ENCODE results near the gene GLIPR2.

The GLIPR2 gene

GRCh38 chr9:36146651-36147050, 10.1 kb downstream of the GLIPR2 start:
- Histone ChIP-seq H3K9me3 (ENCODE audit: insufficient read depth, low read depth, low read length) (peaks cover 2% of the 10 kb centered on the region; the same call in 1 of the 2 replicates), H3K9ac (ENCODE audit: low read depth, low read length) (no peak overlapping the region), H3K4me1 (ENCODE audit: insufficient read depth, low read length) (no peaks in the 10 kb centered on the region), H3K27me3 (ENCODE audit: insufficient read depth, low read length) (no peaks in the 10 kb centered on the region), H3K4me3 (ENCODE audit: low read length) (no peak overlapping the region), H3K27ac (ENCODE audit: low read depth, low read length) (no peak overlapping the region), H3K36me3 (ENCODE audit: insufficient read depth, low read length) (no peaks in the 10 kb centered on the region)
- 89% methylated on average over 10 of the region's 10 CpGs for WGBS

DNA sequence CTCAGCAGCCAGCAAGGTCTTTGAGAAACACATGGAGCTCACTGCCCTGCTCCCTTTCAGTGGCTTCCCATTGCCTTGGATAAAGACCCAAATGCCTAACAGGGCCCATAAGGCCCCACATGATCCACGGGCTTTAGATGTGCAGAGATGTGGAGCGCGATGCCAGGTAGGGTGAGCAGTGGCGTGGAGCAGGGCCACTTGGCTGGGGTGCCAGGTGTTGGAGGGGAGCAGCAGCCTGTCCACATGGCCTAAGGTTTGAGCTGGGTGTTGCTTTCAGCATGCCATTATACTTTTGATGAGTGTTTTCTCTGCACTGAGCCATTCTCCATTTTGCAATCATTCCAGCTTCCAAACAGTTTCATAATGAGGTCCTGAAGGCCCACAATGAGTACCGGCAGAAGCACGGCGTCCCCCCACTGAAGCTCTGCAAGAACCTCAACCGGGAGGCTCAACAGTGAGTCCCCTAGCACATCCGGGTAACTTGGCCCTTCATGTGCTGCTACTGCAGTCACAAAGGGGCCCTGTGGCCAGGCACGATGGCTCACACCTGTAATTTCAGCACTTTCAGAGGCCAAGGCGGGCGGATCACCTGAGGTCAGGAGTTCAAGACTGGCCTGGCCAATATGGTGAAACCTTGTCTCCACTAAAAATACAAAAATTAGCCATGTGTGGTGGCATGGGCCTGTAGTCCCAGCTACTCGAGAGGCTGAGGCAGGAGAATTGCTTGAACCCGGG, 11.1 kb downstream of the GLIPR2 start:
- H3K9ac ChIP-seq (ENCODE audit: low read depth, low read length) = no peak overlapping the region
- no peak overlapping the region for H3K27ac ChIP-seq (ENCODE audit: low read depth, low read length)
- H3K27me3 ChIP-seq (ENCODE audit: insufficient read depth, low read length) = no peaks in the 10 kb centered on the region
- WGBS = 95% methylated on average over 14 of the region's 14 CpGs
- H3K36me3 ChIP-seq (ENCODE audit: insufficient read depth, low read length) = no peaks in the 10 kb centered on the region
- no peaks in the 10 kb centered on the region for H3K4me1 ChIP-seq (ENCODE audit: insufficient read depth, low read length)
- peaks cover 2% of the 10 kb centered on the region; the same call in 1 of the 2 replicates for H3K9me3 ChIP-seq (ENCODE audit: insufficient read depth, low read depth, low read length)
- H3K4me3 ChIP-seq (ENCODE audit: low read length) = no peak overlapping the region

DNA sequence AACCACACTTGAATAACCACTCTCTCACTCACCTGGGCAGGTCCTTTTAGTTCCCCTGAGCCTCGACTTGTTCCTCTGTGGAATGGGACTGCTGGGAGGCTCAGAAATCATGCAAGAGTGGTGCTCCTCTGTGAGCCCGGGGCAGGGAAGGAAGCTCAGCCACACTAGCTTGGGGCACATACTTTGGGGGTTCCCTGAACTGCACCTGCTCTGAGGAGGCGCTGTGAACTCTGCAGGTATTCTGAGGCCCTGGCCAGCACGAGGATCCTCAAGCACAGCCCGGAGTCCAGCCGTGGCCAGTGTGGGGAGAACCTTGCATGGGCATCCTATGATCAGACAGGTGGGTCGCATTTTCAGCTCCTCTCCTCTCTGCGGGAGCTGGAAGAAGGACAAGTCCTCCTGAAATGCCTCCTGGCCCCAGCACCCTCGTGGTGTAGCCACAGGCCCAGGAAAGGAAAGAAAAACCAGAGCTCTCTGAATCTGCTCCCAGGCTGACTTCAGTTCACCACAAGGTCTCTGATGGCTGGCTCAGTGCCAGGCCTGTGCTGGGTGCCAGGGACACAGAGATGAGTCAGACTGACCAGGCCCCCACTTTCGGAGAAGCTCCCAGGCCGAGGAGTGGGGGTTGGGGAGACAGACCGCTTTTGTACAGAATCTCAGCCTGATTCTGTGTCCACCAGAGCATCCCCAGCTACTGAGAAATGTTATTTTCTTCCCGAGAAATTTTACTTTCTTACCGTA, 11.9 kb downstream of the GLIPR2 start:
- Histone ChIP-seq H3K9me3 (ENCODE audit: insufficient read depth, low read depth, low read length) (peaks cover 2% of the 10 kb centered on the region; the same call in 1 of the 2 replicates), H3K36me3 (ENCODE audit: insufficient read depth, low read length) (no peaks in the 10 kb centered on the region), H3K4me3 (ENCODE audit: low read length) (no peak overlapping the region), H3K4me1 (ENCODE audit: insufficient read depth, low read length) (no peaks in the 10 kb centered on the region), H3K9ac (ENCODE audit: low read depth, low read length) (no peak overlapping the region), H3K27ac (ENCODE audit: low read depth, low read length) (no peak overlapping the region), H3K27me3 (ENCODE audit: insufficient read depth, low read length) (no peaks in the 10 kb centered on the region)
- 91% methylated on average over 14 of the region's 14 CpGs for WGBS

GRCh38 chr9:36149197-36149596, 12.7 kb downstream of the GLIPR2 start:
- Histone ChIP-seq H3K4me3 (ENCODE audit: low read length) (no peak overlapping the region), H3K27ac (ENCODE audit: low read depth, low read length) (no peak overlapping the region), H3K36me3 (ENCODE audit: insufficient read depth, low read length) (no peaks in the 10 kb centered on the region), H3K4me1 (ENCODE audit: insufficient read depth, low read length) (no peaks in the 10 kb centered on the region), H3K9me3 (ENCODE audit: insufficient read depth, low read depth, low read length) (peaks cover 2% of the 10 kb centered on the region; the same call in 1 of the 2 replicates), H3K27me3 (ENCODE audit: insufficient read depth, low read length) (no peaks in the 10 kb centered on the region), H3K9ac (ENCODE audit: low read depth, low read length) (no peak overlapping the region)
- 76% methylated on average over 4 of the region's 4 CpGs for WGBS

DNA sequence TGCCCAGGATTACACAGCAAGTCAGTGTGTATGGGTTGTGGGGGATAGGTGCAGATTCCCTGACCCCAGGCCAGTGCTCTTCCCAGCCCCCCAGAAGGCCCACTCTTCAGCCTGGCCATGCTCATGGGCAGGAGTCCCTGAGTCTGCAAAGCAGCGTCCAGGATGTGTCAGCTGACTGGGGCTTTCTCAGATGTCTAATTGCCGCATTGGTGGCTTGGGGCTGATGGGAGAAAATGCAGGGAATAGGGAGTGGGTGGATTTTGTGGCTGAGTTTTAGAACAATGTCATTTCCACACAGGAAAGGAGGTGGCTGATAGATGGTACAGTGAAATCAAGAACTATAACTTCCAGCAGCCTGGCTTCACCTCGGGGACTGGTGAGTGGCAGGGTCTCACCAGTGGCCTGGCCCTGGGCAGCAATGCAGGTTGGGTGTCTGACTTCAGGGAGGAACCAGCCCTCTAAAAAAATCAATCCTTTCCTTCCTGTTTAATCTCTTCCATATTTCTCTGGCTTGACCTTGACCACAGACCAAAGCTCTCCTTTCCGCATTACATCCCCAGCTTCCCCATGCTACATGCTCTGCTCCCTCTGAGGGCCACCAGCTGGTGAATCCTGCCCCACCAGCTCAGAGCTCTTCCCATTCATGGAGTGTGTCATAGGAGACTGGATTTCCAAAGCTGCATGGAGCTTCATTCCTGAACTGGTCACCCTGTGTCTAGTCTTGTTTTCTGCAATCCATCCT, 14.2 kb downstream of the GLIPR2 start:
- H3K4me1 ChIP-seq (ENCODE audit: insufficient read depth, low read length) = no peaks in the 10 kb centered on the region
- no peak overlapping the region for H3K27ac ChIP-seq (ENCODE audit: low read depth, low read length)
- H3K4me3 ChIP-seq (ENCODE audit: low read length) = no peak overlapping the region
- H3K9me3 ChIP-seq (ENCODE audit: insufficient read depth, low read depth, low read length) = peaks cover 2% of the 10 kb centered on the region; the same call in 1 of the 2 replicates
- H3K36me3 ChIP-seq (ENCODE audit: insufficient read depth, low read length) = no peaks in the 10 kb centered on the region
- no peaks in the 10 kb centered on the region for H3K27me3 ChIP-seq (ENCODE audit: insufficient read depth, low read length)
- H3K9ac ChIP-seq (ENCODE audit: low read depth, low read length) = no peak overlapping the region
- WGBS = 92% methylated on average over 4 of the region's 4 CpGs

GRCh38 chr9:36151316-36152210, 15.0 kb downstream of the GLIPR2 start:
- H3K27me3 ChIP-seq (ENCODE audit: insufficient read depth, low read length) = no peaks in the 10 kb centered on the region
- no peak overlapping the region for H3K9ac ChIP-seq (ENCODE audit: low read depth, low read length)
- no peaks in the 10 kb centered on the region for H3K4me1 ChIP-seq (ENCODE audit: insufficient read depth, low read length)
- no peak overlapping the region for H3K4me3 ChIP-seq (ENCODE audit: low read length)
- H3K27ac ChIP-seq (ENCODE audit: low read depth, low read length) = no peak overlapping the region
- peaks cover 5% of the 10 kb centered on the region for H3K9me3 ChIP-seq (ENCODE audit: insufficient read depth, low read depth, low read length)
- whole genome bisulfite sequencing = 84% methylated on average over 13 of the region's 14 CpGs
- H3K36me3 ChIP-seq (ENCODE audit: insufficient read depth, low read length) = peaks cover 2% of the 10 kb centered on the region; the same call in 1 of the 2 replicates

DNA sequence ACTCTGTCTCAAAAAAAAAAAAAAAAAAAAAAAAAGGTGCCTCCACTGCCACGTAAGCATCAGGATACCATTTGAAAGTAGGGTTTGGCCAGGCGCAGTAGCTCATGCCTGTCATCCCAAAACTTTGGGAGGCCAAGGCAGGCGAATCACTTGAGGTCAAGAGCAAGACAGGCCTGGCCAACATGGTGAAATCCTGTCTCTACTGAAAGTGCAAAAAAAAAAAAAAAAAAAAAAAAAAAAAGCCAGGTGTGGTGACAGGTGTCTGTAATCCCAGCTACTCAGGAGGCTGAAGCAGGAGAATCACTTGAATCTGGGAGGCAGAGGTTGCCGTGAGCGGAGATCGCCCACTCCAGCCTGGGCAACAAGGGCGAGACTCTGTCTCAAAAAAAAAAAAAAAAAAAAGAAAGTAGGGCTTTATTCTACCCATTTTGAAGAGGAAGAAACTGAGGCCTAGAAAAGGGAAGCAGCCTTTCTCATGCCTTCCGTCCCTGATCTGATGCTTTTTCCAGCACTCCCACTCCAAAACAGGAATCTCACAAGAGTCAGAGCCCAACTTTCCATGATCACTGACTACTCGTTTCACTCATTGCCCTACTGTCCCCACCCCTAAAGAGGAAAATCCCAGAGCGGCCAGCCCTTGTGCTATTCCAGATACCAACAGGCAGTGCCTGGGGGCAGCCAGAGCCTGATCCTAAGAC, 16.4 kb downstream of the GLIPR2 start:
- Histone ChIP-seq H3K9ac (ENCODE audit: low read depth, low read length) (no peak overlapping the region), H3K9me3 (ENCODE audit: insufficient read depth, low read depth, low read length) (peaks cover 8% of the 10 kb centered on the region), H3K27ac (ENCODE audit: low read depth, low read length) (no peak overlapping the region), H3K4me1 (ENCODE audit: insufficient read depth, low read length) (no peaks in the 10 kb centered on the region), H3K4me3 (ENCODE audit: low read length) (no peak overlapping the region), H3K27me3 (ENCODE audit: insufficient read depth, low read length) (no peaks in the 10 kb centered on the region), H3K36me3 (ENCODE audit: insufficient read depth, low read length) (peaks cover 3% of the 10 kb centered on the region; the same call in 1 of the 2 replicates)
- 85% methylated on average over 10 of the region's 10 CpGs for WGBS

DNA sequence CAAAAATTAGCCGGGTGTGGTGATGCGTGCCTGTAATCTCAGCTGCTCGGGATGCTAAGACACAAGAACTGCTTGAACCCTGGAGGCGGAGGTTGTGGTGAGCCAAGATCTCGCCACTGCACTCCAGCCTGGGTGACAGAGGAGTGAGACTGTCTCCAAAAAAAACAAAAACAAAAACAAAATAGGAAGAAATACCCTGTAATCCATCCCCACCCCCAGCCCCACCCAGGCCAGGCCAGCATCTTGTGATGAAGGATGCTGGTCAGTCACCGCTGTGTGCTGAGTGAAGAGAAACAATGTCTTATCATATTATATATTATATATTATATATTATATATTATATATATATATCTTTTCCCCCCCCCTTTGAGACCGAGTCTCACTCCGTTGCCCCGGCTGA, 17.2 kb downstream of the GLIPR2 start:
- no peak overlapping the region for H3K9ac ChIP-seq (ENCODE audit: low read depth, low read length)
- H3K27me3 ChIP-seq (ENCODE audit: insufficient read depth, low read length) = no peaks in the 10 kb centered on the region
- H3K27ac ChIP-seq (ENCODE audit: low read depth, low read length) = no peak overlapping the region
- peaks cover 8% of the 10 kb centered on the region for H3K9me3 ChIP-seq (ENCODE audit: insufficient read depth, low read depth, low read length)
- no peaks in the 10 kb centered on the region for H3K4me1 ChIP-seq (ENCODE audit: insufficient read depth, low read length)
- H3K4me3 ChIP-seq (ENCODE audit: low read length) = no peak overlapping the region
- WGBS = 83% methylated on average over 8 of the region's 9 CpGs
- peaks cover 3% of the 10 kb centered on the region; the same call in 1 of the 2 replicates for H3K36me3 ChIP-seq (ENCODE audit: insufficient read depth, low read length)

- no peak overlapping the region for H3K27ac ChIP-seq (ENCODE audit: low read depth, low read length)
- H3K4me1 ChIP-seq (ENCODE audit: insufficient read depth, low read length) = no peaks in the 10 kb centered on the region
- H3K9me3 ChIP-seq (ENCODE audit: insufficient read depth, low read depth, low read length) = peaks cover 8% of the 10 kb centered on the region
- H3K27me3 ChIP-seq (ENCODE audit: insufficient read depth, low read length) = no peaks in the 10 kb centered on the region
- no peak overlapping the region for H3K4me3 ChIP-seq (ENCODE audit: low read length)
- peaks cover 3% of the 10 kb centered on the region; the same call in 1 of the 2 replicates for H3K36me3 ChIP-seq (ENCODE audit: insufficient read depth, low read length)
- WGBS = 85% methylated on average over 11 of the region's 11 CpGs
- H3K9ac ChIP-seq (ENCODE audit: low read depth, low read length) = no peak overlapping the region
These were observed 17.9 kb downstream of the GLIPR2 start for GRCh38 chr9:36154331-36154952.

- H3K36me3 ChIP-seq (ENCODE audit: insufficient read depth, low read length) = peaks cover 3% of the 10 kb centered on the region; the same call in 1 of the 2 replicates
- no peak overlapping the region for H3K27ac ChIP-seq (ENCODE audit: low read depth, low read length)
- WGBS = 94% methylated on average over 6 of the region's 6 CpGs
- no peaks in the 10 kb centered on the region for H3K4me1 ChIP-seq (ENCODE audit: insufficient read depth, low read length)
- H3K4me3 ChIP-seq (ENCODE audit: low read length) = no peak overlapping the region
- peaks cover 8% of the 10 kb centered on the region for H3K9me3 ChIP-seq (ENCODE audit: insufficient read depth, low read depth, low read length)
- H3K9ac ChIP-seq (ENCODE audit: low read depth, low read length) = no peak overlapping the region
- no peaks in the 10 kb centered on the region for H3K27me3 ChIP-seq (ENCODE audit: insufficient read depth, low read length)
These were observed 19.6 kb downstream of the GLIPR2 start for GRCh38 chr9:36156116-36156515.
